Panc1 (cell line): ENCODE results near the gene ZNF354C. TPM values are rescaled to one million over a fixed set of nuclear protein-coding genes. Genes with fewer than 3 reads are reported as not detected.

ENCODE experiments used
- ATAC-seq: fragments of 200-7000 bp; cut with Tn5 transposase; 2 replicates; pipeline ENCODE4 v1.9.1; 2020; ENCODE audit warnings: mild to moderate bottlenecking, moderate library complexity
- BruUV-seq: library from RNA; stranded (reverse); fragments of 400-500 nt; replicated peaks from 2 replicates; lab custom pipeline; 2021; lab: Mats Ljungman, UMichigan
- CTCF ChIA-PET: fragments of 300-600 bp; sonication (Branson Sonifier 250); formaldehyde crosslinking; loops from one replicate; lab custom pipeline; 2022; ENCODE audit warnings: antibody characterized with exemption; lab: Charles Lee
- POLR2A ChIA-PET: fragments of 300-600 bp; sonication (Branson Sonifier 250); formaldehyde crosslinking; loops from one replicate; lab custom pipeline; 2022; ENCODE audit warnings: antibody characterized with exemption; lab: Charles Lee
- DNase-seq: peaks from one replicate; pipeline ENCODE4 v3.0.0-alpha.2; 2010; ENCODE audit warnings: low read depth, low spot score
- H3K27ac ChIP-seq: 2 replicates; pipeline ENCODE4 v1.5.1; 2011; ENCODE audit warnings: mild to moderate bottlenecking, low read length, inconsistent platforms
- H3K27me3 ChIP-seq: fragments of 200-500 bp; sonication (Bioruptor generic); 2 replicates; pipeline ENCODE4 v1.6.0; 2014; ENCODE audit warnings: low read length, inconsistent platforms; ENCODE audit not compliant: control insufficient read depth, insufficient read depth
- H3K36me3 ChIP-seq: fragments of 200-500 bp; sonication (Bioruptor generic); 2 replicates; pipeline ENCODE4 v1.5.1; 2014; ENCODE audit warnings: inconsistent platforms, mild to moderate bottlenecking, low read length, moderate library complexity; ENCODE audit not compliant: control insufficient read depth, insufficient read depth
- H3K4me1 ChIP-seq: 2 replicates; pipeline ENCODE4 v1.5.1; 2011; ENCODE audit warnings: inconsistent platforms, mild to moderate bottlenecking, low read length, moderate library complexity; ENCODE audit not compliant: control insufficient read depth, insufficient read depth
- H3K4me3 ChIP-seq, 2 experiments: 2 replicates each; pipeline ENCODE4 v1.5.1; 2011 to 2012; ENCODE audit warnings: low read depth in 2 of 2, low read length in 2 of 2, mild to moderate bottlenecking in 2 of 2, inconsistent platforms in 1 of 2, moderate library complexity in 1 of 2
- H3K9me3 ChIP-seq: fragments of 200-500 bp; sonication (Bioruptor generic); 2 replicates; pipeline ENCODE4 v1.5.1; 2014; ENCODE audit warnings: low read depth, mild to moderate bottlenecking, inconsistent platforms, low read length, moderate library complexity; ENCODE audit not compliant: control insufficient read depth, insufficient read depth
- CTCF ChIP-seq: fragments of 450-650 bp; IDR thresholded peaks from 2 replicates; pipeline ENCODE4 v1.5.1; 2017; ENCODE audit warnings: mild to moderate bottlenecking
- POLR2AphosphoS5 ChIP-seq: IDR thresholded peaks from 2 replicates; pipeline ENCODE4 v1.6.1; 2012; ENCODE audit warnings: mild to moderate bottlenecking, low read depth, low read length, moderate library complexity
- REST ChIP-seq, 2 experiments: IDR thresholded peaks; 2 replicates each; pipeline ENCODE4 v1.6.1; 2011 to 2012; ENCODE audit warnings: low read depth in 2 of 2, control low read depth in 1 of 2, low read length in 1 of 2, mild to moderate bottlenecking in 1 of 2, moderate library complexity in 1 of 2; ENCODE audit not compliant: insufficient read depth in 1 of 2
- SIN3A ChIP-seq: IDR thresholded peaks from 2 replicates; pipeline ENCODE4 v1.6.1; 2012; ENCODE audit warnings: low read depth, mild to moderate bottlenecking, low read length, moderate library complexity, borderline replicate concordance; ENCODE audit not compliant: insufficient read depth
- TCF7L2 ChIP-seq: IDR thresholded peaks from 2 replicates; pipeline ENCODE4 v1.6.1; 2011; ENCODE audit warnings: mild to moderate bottlenecking, low read depth, low read length, inconsistent platforms
- in situ Hi-C: cut with HindIII; loops from 2 replicates; pipeline ENCODE4 v1.10.0; 2016; ENCODE audit warnings: low sequenced_read_pairs, low pct_unique_long_range_greater_than_20kb
- intact Hi-C: fragments of 100-400 bp; cut with micrococcal nuclease; formaldehyde crosslinking; loops from one replicate; pipeline ENCODE4 v1.10.0; 2022; ENCODE audit not compliant: unreplicated experiment
- total RNA-seq: library from RNA; stranded (reverse); gene quantifications from one replicate; pipeline ENCODE4 v1.2.1, GENCODE V29; 2021; ENCODE audit not compliant: unreplicated experiment

The ZNF354C gene
- total RNA-seq, 1 experiment from 2014 or later = 4.3 TPM

GRCh38 chr5:179124273-179124852, 64.2 kb downstream of the ZNF354C start:
- POLR2A ChIA-PET = interaction anchor here (0.6 kb wide), 1 partner anchor 196 kb away, joined by 6 read pairs; no protein-coding TSS in a partner anchor
- intact Hi-C loops = no loop called here
- Histone ChIP-seq H3K4me1 (no peaks in the 10 kb centered on the region), H3K36me3 (no peaks in the 10 kb centered on the region), H3K27me3 (no peaks in the 10 kb centered on the region), H3K27ac (no peak overlapping the region), H3K9me3 (no peaks in the 10 kb centered on the region), H3K4me3 (no peak overlapping the region)
- TF ChIP-seq REST (IDR thresholded peaks at IDR 0.05; ENCODE audit: insufficient read depth in 1 of 2, low read depth in 2 of 2, low read length in 1 of 2) = no peak
- TF ChIP-seq TCF7L2 = no peak
- no peak for TF ChIP-seq POLR2AphosphoS5
- TF ChIP-seq SIN3A = no peak
- TF ChIP-seq CTCF = no peak
- no TSS peak for BruUV-seq
- no peak for ATAC-seq
- CTCF ChIA-PET = no interaction called here
- in situ Hi-C loops = no loop called here
- no peak for DNase-seq

GRCh38 chr5:179124853-179125788, 64.9 kb downstream of the ZNF354C start:
- Histone ChIP-seq H3K27ac (no peak overlapping the region), H3K9me3 (no peaks in the 10 kb centered on the region), H3K4me3 (no peak overlapping the region), H3K4me1 (no peaks in the 10 kb centered on the region), H3K36me3 (no peaks in the 10 kb centered on the region), H3K27me3 (no peaks in the 10 kb centered on the region)
- ChIA-PET POLR2A (interaction anchor here (0.6 kb wide), 1 partner anchor 195 kb away, joined by 6 read pairs; no protein-coding TSS in a partner anchor), CTCF (no interaction called here)
- ATAC-seq (no peak), DNase-seq (no peak)
- in situ Hi-C loops = no loop called here
- intact Hi-C loops = no loop called here
- no peak for TF ChIP-seq REST (IDR thresholded peaks at IDR 0.05; ENCODE audit: insufficient read depth in 1 of 2, low read depth in 2 of 2, low read length in 1 of 2)
- TF ChIP-seq POLR2AphosphoS5 = no peak
- no peak for TF ChIP-seq TCF7L2
- no peak for TF ChIP-seq SIN3A
- TF ChIP-seq CTCF = no peak
- no TSS peak for BruUV-seq
